Stimulated activated CD4-positive, alpha-beta T cell treated with anti-CD3 and anti-CD28 coated beads, Interleukin-1b, Interleukin-23, amount 100 ng/mL, for 24 hours (primary cell): ENCODE results near the gene FAM83F.

Source experiments
- DNase-seq, 4 experiments: peaks; one replicate each; pipeline ENCODE4 v3.0.0-alpha.2; 2020; ENCODE audit warnings: low read depth in 4 of 4, low spot score in 1 of 4

FAM83F gene

DNA sequence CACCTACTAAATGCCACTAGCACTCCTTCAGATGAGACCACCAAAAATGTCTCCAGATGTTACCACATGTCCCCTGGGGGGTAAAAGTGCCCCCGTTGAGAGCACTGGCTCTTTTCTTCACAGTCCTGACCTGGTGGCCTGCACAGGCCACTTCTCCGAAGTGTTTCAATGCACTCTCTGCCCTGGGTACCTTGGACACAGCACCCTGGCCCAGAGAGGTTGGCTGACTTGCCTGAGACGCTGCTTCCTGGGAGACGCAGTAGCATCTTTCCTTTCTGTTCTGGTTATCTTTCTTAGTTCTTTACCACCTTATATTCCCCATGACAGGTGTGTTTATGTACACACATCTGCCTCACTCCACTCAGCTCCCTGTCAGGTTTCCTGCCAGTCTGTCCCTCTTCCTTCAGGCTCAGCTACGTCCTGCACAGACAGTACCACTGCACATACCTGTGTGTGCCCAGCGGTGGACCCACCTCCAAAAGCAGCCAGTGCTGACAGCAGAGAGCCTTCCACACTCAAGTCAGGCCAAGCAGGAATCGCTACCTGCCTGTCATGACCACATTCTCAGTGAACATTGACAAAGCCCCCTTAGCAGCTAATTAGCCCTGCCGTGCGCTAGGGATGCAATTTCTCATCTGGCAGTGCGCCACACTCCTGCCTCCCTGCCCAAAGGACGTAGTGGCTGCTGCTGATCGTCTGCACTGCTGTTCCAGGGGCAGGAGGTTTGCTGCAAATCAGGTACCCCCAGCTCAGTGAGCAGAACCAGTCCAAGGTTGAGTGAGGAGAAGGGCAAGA lies 39.0 kb downstream of the FAM83F start:
- no peak for DNase-seq

DNA sequence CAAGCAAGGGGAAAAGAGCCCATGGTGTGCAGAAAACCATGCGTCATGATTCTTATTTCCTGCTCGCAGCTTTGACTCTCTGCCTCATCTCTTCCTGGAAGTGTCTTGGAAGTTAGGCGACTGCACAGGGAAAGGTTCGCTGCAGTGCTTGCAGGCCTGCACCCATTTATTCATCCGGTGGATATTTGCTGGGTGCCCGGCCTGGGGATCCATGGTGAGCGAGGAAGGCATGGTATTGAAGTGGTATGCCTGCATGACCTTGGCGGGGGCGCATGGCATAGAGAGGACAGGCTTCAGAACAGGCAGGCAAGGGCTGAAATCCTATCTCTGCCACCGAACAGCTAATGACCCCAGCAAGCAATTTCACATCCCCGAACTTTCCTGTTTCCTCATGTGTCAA lies 40.6 kb downstream of the FAM83F start:
- DNase-seq: no peak

DNA sequence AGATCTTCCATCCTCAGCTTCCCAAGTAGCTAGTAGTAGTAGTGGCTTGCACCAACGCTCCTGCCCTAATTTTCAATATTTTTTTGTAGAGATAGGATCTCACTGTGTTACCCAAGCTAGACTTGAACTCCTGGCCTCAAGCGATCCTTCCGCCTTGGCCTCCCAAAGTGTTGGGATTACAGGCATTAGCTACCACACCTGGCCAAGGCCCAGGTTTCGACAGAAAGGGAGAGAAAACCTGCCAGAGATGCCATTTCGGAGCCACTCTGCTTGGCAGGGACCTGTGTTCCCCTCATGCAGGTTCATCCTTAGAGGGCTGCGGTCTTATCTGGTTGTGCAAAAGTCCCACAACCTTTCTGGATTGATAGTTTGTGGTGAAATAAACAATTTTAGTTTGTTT lies 41.4 kb downstream of the FAM83F start:
- DNase-seq: no peak

GRCh38 chr22:40036591-40037225 lies 42.0 kb downstream of the FAM83F start:
- peak in 2 of 4 experiments; percentile 33 to 38 for DNase-seq

DNA sequence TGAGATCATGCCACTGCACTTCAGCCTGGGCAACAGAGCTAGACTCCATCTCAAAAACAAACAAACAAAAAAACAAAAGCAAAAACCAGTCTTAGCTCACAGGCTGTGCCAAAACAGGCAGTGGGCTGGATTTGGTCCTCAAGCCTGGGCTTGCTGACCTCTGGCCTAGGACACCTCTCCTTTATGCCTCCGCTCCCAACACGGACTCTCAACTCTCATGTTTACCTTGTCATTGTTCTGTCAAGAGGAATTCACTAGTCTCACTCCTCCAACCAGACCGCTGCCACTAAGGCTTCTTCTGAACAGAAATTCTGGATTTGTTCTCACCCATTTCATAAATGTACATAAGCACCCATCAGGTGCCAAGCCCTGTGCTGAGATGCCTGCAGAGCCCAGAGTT lies 42.6 kb downstream of the FAM83F start:
- no peak for DNase-seq

DNA sequence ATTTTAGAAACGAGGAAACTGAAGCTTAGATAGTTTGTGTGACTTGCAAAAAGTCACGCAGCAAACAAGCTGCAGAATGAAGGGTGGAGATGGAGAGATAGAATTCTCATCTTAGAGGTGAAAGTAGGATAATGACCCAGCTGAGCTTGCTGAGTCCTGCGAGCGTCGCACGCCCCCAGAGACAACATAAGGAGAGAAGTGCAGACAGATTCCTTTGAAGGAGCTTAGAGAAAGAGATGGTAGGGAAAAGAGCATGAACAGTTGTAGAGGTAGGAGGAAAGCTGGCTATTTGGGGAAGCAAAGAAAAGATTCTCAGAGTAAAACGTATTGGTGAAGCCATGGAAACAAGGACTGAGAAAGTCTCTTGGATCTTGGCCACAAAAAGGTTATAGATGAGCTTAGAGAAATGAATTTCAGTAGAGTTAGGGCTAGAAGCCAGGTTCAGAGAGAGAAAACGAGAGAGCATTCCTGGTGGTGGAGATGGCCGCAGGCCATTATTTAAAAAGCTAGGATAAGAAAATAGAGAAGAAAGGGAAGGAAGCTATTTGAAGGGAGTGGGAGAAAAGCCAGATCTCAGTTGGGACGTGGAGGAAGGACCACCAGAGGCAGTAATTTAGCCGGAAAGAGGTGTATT lies 44.8 kb downstream of the FAM83F start:
- DNase-seq: no peak

GRCh38 chr22:40040927-40041326 lies 46.2 kb downstream of the FAM83F start:
- DNase-seq: no peak

GRCh38 chr22:40041366-40042137 lies 46.8 kb downstream of the FAM83F start:
- no peak for DNase-seq

DNA sequence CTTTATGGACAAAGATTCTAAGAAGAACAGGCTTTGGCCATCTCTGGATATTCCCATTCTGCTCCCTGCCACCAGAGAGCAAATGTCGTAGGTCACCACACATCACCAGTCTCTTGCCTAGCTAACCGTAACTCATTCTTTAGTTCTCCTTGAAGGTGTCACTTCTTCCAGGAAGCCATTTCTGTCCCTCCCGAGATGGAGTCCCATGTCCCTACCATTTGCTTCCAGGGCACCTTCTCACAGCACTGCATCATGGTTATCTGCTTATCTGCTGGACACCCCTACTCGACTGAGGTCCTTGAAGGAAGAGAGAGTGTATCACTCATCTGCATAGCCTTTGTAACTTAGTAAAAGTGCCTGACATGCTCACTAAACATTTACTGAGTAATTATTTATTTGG lies 47.6 kb downstream of the FAM83F start:
- DNase-seq: no peak

DNA sequence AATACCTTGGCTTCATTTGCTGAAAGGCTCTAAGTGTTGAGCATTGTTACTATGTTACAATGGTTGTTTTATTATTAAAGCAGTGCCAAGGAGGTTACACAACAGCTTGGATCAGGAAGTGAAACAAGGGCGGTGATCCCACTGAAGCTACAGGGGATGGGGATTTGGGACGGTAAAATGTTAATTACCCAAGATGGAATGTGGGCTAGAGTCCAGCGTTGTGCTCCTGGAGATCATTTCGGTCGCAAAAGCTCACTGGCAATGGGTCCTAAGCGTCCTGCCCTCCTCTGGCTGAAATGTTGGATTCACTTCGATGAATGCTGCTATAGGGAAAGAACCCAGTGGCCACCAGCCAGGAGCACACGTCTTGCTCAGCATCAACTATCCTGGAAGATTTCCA lies 48.3 kb downstream of the FAM83F start:
- DNase-seq: no peak

- no peak for DNase-seq
Observed at GRCh38 chr22:40043793-40044101, 49.0 kb downstream of the FAM83F start.

- peak; percentile 94 to 97 (median 96) for DNase-seq
Observed at GRCh38 chr22:40044102-40044869, 49.5 kb downstream of the FAM83F start.

GRCh38 chr22:40044870-40045834 lies 50.4 kb downstream of the FAM83F start:
- peak; percentile 35 to 68 (median 56) for DNase-seq

GRCh38 chr22:40046126-40046525 lies 51.4 kb downstream of the FAM83F start:
- DNase-seq: no peak

DNA sequence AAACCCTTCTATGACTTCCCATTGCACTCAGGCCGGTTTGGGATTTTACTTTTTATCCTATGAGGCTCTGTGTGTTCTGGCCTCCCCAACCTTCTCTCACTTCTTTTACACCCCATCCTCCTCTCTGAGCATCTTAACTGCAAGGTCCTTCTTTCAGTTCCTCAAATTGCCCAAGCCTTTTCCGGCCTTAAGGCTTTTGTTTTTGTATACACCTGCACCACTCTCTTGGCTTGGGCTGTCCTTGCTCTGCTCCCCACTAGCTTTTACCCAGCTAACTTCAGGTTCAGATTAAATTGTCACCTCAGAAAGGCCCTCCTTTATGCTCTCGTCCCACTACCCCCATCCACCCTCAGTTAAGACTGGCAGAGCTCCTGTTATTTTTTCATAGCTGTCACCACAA lies 55.5 kb downstream of the FAM83F start:
- no peak for DNase-seq

- no peak for DNase-seq
Observed at GRCh38 chr22:40051322-40051721, 56.6 kb downstream of the FAM83F start.

DNA sequence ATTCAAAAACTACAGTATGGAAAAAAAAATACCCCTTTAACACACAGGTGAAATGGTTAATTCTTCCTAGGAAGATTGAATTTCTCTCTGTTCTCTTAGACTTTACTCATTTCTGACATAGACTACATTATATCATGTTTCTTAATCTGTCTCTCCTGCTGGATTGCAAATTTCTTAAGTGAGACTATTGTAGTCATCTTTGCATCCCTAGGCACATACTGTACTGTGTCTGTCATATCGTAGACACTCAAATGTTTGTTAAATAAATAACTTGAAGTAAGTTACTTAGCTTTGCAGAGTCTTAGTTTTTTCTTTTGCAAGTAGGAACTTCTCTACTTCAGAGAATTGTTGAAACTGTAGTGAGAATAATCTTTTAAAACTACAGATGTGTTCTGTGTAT lies 58.7 kb downstream of the FAM83F start:
- no peak for DNase-seq

DNA sequence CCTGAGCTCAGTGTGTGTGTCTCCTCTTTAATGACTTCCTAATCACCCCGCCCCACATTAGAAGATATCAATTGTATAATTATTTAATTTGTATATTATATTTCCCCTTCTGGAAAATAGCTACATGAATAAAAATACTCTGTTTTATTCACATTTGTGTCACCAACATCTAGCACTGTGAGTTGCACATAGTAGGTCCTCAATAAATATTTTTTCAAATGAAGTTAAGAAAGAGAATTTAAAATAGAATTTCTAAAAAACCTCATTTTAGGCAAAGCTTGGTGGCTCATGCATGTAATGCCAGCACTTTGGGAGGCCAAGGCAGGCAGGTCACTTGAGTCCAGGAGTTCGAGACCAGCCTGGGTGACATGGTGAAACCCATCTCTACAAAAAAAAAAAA lies 59.7 kb downstream of the FAM83F start:
- DNase-seq: no peak

GRCh38 chr22:40055143-40055883 lies 60.6 kb downstream of the FAM83F start:
- peak in 1 of 4 experiments; percentile 13 for DNase-seq
